ENCODE measurements around the gene ADAMTSL2.

The ADAMTSL2 gene

DNA sequence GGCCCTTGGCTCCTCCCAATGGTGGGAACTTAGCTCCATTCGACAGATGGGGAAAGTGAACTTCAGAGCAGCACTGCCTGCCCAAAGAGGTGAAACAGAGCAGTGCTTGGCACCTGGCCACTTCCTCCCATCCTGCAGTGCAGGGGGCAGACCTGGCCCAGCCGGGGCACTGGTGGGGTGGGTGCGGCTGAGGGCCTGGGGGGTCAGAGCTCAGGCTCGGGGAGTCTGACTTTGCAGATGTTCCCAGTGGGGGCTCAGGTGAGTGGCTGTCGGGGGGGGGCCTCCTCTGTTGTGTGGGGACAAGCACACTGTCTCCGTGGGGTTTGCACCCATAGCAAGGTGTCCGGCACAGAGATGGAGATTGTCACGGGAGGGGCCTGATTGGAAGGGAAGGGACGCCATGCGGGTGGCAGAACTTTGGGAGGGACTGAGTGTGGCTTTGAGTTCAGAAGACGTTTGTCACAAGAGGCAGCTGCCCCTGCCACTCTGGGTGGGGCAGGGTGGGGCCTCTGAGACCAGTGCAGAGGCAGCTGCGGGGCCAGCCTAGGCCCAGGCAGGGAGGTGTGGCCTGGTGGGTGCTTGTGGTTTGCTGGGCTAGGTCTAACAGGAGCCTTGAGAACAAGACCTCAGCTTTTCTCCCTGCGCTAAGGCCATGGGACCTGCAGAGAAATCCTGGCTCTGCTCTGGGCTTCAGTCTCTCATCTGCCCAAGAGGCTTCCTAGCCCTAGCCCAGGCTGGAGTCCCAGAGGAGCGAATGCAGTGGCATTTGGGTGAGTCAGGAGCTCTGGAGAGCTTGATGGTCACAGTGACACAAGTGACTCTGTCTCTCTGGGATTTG, 12.2 kb upstream of the ADAMTSL2 start:
- TF ChIP-seq FOXP2 (optimal IDR thresholded peaks at IDR 0.05; ENCODE audit: borderline replicate concordance, extremely low read depth, extremely low read length, insufficient read depth) (no peak), TAF1 (IDR thresholded peaks at IDR 0.05; ENCODE audit: borderline replicate concordance, insufficient read depth, low read length) (no peak), SIN3A (IDR thresholded peaks at IDR 0.05; ENCODE audit: borderline replicate concordance, insufficient read depth, low read length) (no peak)

DNA sequence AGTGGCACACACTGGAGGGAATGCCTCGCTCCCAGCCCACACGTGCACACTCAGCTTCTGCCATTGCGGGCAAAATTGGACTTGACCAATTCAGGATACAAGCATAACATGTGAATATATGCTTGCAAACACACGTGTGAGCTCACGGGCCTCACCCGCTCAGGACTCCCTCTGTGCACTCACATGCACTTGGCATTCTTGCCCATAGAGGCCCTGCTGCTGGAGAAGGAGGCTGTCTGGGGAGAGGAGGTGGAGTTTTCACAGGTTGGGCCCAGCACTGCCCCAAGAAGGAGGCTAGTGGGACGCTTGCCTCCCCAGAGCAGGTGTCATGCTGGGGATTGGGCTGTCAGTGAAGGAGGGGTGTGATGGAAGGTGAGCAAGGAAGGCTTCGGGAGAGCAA, 11.4 kb upstream of the ADAMTSL2 start:
- TF ChIP-seq, protein P1, sequence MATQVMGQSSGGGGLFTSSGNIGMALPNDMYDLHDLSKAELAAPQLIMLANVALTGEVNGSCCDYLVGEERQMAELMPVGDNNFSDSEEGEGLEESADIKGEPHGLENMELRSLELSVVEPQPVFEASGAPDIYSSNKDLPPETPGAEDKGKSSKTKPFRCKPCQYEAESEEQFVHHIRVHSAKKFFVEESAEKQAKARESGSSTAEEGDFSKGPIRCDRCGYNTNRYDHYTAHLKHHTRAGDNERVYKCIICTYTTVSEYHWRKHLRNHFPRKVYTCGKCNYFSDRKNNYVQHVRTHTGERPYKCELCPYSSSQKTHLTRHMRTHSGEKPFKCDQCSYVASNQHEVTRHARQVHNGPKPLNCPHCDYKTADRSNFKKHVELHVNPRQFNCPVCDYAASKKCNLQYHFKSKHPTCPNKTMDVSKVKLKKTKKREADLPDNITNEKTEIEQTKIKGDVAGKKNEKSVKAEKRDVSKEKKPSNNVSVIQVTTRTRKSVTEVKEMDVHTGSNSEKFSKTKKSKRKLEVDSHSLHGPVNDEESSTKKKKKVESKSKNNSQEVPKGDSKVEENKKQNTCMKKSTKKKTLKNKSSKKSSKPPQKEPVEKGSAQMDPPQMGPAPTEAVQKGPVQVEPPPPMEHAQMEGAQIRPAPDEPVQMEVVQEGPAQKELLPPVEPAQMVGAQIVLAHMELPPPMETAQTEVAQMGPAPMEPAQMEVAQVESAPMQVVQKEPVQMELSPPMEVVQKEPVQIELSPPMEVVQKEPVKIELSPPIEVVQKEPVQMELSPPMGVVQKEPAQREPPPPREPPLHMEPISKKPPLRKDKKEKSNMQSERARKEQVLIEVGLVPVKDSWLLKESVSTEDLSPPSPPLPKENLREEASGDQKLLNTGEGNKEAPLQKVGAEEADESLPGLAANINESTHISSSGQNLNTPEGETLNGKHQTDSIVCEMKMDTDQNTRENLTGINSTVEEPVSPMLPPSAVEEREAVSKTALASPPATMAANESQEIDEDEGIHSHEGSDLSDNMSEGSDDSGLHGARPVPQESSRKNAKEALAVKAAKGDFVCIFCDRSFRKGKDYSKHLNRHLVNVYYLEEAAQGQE (IDR thresholded peaks at IDR 0.05; ENCODE audit: insufficient read depth in 1 of 2, low read depth in 2 of 2, low read length in 2 of 2): no peak
- TF ChIP-seq TAF1 (IDR thresholded peaks at IDR 0.05; ENCODE audit: borderline replicate concordance, insufficient read depth, low read length) (no peak), SIN3A (IDR thresholded peaks at IDR 0.05; ENCODE audit: borderline replicate concordance, insufficient read depth, low read length) (no peak), FOXP2 (optimal IDR thresholded peaks at IDR 0.05; ENCODE audit: borderline replicate concordance, extremely low read depth, extremely low read length, insufficient read depth) (no peak), POLR2AphosphoS5 (IDR thresholded peaks at IDR 0.05; ENCODE audit: low read depth, low read length) (no peak)

DNA sequence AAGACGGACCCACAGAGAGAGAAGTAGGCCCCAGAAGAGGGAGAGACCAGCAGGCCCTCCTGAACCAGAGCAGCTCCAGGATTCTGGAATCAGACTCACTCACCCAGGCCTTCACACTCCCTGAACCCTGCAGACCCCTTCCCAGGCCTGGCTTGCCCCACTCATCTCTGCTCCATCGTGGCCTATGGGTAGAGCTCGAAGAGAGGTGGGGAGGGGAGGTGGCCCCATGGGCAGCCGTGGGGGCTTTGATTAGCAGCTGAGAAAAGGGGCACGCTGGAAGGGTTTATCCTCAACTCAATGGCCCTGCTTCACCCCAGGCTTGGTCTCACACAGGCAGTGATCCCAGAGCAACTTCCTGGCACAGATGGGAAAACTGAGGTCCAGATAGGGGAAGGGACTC, 10.4 kb upstream of the ADAMTSL2 start:
- TF ChIP-seq, protein P1 (IDR thresholded peaks at IDR 0.05; ENCODE audit: insufficient read depth in 1 of 2, low read depth in 2 of 2, low read length in 2 of 2): no peak
- TF ChIP-seq TAF1 (IDR thresholded peaks at IDR 0.05; ENCODE audit: borderline replicate concordance, insufficient read depth, low read length) (no peak), POLR2AphosphoS5 (IDR thresholded peaks at IDR 0.05; ENCODE audit: low read depth, low read length) (no peak), FOXP2 (optimal IDR thresholded peaks at IDR 0.05; ENCODE audit: borderline replicate concordance, extremely low read depth, extremely low read length, insufficient read depth) (no peak), SIN3A (IDR thresholded peaks at IDR 0.05; ENCODE audit: borderline replicate concordance, insufficient read depth, low read length) (no peak)

DNA sequence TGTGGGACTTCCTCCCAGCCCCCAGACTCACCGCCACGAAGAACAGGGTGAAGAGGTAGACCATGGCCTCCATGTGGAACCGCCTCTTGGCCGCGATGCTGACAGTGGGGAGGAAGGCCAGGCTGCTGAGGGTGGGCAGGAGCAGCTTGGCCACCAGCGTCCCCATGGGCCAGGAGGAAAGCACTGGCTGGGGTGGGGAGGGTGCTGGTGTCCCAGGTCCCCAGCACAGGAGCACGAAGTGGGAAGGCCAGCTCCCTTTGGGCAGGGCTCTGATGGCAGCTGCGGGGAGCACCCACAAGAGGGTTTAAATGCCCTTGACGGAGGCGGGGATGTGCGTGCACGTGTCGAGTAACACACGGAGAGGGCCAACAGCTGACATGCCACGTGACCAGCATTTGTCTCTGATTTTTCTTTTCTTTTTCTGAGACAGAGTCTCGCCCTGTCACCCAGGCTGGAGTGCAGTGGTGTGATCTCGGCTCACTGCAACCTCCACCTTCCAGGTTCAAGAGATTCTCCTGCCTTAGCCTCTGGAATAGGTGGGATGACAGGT, 9.8 kb upstream of the ADAMTSL2 start, which contains the start of gene MYMK:
TSS of gene MYMK (minus strand) at position 281 of the 550 bp plus-strand sequence. CDS start at position 166, 115 bp downstream.
- TF ChIP-seq SIN3A (IDR thresholded peaks at IDR 0.05; ENCODE audit: borderline replicate concordance, insufficient read depth, low read length) (no peak), POLR2AphosphoS5 (IDR thresholded peaks at IDR 0.05; ENCODE audit: low read depth, low read length) (no peak), FOXP2 (optimal IDR thresholded peaks at IDR 0.05; ENCODE audit: borderline replicate concordance, extremely low read depth, extremely low read length, insufficient read depth) (no peak), TAF1 (IDR thresholded peaks at IDR 0.05; ENCODE audit: borderline replicate concordance, insufficient read depth, low read length) (no peak)
- TF ChIP-seq, protein P1 (IDR thresholded peaks at IDR 0.05; ENCODE audit: insufficient read depth in 1 of 2, low read depth in 2 of 2, low read length in 2 of 2): no peak

DNA sequence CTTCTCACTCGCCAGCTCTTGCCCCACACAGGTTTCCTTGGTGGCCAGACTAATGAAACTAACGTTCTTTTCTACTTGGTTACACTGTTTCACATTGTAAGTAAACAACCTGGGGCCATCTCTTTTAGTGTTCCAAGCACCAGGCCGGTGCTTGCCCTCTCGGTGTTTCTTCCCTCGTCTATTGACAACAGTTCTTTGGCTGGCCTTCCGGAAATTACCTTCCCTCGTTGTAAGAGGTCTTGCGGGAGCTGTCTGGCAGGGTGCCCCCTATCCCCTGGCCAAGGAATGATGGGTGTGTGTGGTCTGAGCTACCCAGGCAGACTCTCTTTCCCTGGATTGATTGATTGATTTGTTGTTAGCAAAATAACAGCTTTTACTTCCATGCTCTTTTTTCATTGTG, 8.8 kb upstream of the ADAMTSL2 start:
- TF ChIP-seq FOXP2 (optimal IDR thresholded peaks at IDR 0.05; ENCODE audit: borderline replicate concordance, extremely low read depth, extremely low read length, insufficient read depth) (no peak), POLR2AphosphoS5 (IDR thresholded peaks at IDR 0.05; ENCODE audit: low read depth, low read length) (no peak), TAF1 (IDR thresholded peaks at IDR 0.05; ENCODE audit: borderline replicate concordance, insufficient read depth, low read length) (no peak)
- TF ChIP-seq, protein P1 (IDR thresholded peaks at IDR 0.05; ENCODE audit: insufficient read depth in 1 of 2, low read depth in 2 of 2, low read length in 2 of 2): no peak
